Activated CD4-positive, alpha-beta T cell treated with anti-CD3 and anti-CD28 coated beads, Interleukin-2, amount 50 U/mL, for 48 hours (primary cell): Measurements from ENCODE around the gene ZNF823.
A peak's percentile ranks its signal among the peaks of the same experiment; 100 is the strongest.

Source experiments
- DNase-seq, 2 experiments: peaks; one replicate each; pipeline ENCODE4 v3.0.0-alpha.2; 2020

ZNF823 gene

GRCh38 chr19:11736696-11737095 is 2.0 kb downstream of the ZNF823 start:
- peak in 1 of 2 experiments; percentile 15 for DNase-seq

DNA sequence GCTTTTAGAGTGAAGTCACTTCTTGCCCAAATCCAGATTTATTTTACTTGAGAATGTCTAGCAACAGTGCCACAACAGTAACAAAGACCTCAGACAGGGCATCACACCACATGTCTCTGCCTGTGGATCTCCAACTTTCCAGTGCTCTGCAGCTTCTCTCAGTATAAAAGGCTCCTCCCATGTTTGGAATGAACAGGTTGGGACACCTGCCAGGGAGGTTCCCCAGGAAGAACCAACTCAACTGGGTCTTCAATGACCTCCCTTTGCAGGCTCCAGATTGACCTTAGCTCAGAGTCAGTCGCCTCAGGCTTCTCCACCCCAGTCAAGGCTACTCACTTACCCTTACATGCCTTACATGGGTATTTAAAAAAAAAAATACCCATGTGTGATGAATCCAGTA is 3.4 kb downstream of the ZNF823 start:
- no peak for DNase-seq

DNA sequence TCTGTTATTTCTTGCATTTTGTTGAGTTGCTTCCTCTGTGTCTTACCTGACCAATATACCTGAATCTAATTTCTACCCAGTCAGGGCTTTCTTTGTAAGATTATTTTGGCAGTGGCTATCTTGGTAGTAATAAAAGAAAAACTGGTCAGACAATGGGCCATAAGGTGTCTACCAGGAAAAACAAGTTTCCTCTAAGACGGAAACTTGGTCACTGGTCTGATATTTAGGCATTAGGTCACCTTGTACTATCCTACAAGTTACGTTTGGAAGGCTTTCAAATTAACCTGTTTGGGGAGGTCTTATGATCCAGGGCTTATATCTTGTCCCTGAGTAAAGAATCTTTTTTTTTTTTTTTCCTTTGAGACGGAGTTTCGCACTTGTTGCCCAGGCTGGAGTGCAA is 9.2 kb downstream of the ZNF823 start:
- DNase-seq, result no peak

- no peak for DNase-seq
These were observed 16.3 kb downstream of the ZNF823 start for GRCh38 chr19:11722414-11722813.

- no peak for DNase-seq
These were observed 17.1 kb downstream of the ZNF823 start for GRCh38 chr19:11721681-11722080.

DNA sequence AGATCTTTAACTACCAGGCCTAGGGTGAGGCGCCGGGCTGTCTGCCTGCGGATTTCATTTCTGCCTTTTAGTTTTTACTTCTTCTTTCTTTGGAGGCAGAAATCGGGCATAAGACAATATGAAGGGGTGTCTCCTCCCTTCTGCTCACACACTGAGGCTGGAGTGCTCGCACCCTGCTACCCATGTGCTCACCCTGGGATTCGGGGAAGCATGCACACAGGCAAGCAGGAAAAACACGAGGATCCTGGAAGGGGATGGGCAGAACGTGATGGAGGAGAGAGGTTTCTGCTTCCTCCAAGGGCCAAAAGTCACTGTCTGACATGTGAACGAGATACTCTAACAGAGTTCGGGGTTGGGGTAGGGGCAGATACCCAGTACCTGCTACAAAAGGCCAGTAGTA is 28.4 kb downstream of the ZNF823 start:
- DNase-seq, result no peak

DNA sequence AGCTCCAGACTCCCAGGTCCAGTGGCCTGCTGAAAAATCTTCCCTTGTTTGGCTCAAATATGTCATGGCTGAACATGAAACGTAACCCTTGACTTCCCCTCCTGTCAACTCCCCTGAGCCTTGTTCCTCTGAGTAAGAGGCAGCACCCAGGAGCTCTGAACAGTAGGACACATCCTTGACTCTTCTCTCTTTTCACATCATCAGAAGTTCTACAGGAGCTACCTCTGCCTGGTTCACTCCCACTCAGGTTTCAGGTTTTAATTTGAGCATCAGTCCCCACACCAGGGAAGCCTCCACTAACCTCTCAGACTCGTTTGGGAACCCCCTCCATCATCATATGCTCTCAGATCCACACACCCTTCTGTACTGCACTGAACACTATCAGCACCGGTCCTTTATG is 30.3 kb downstream of the ZNF823 start:
- no peak for DNase-seq

DNA sequence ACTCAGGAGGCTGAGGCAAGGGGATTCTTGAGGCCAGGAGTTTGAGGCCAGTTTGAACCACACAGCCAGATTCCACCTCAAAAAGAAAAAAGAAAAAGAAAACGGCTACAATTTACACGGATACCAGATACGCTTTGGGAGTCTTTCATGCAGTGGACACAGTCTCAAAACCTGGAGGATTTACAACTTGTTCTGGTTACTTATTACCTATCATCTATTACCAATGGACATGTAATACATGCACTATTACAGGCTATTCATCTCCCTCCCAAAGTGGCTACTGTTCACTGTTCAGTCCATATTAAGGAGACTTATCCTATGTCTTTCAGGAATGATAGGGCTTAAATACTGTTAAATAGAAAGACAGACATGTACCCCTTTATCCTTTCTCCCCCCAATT is 33.3 kb downstream of the ZNF823 start:
- DNase-seq, result no peak

DNA sequence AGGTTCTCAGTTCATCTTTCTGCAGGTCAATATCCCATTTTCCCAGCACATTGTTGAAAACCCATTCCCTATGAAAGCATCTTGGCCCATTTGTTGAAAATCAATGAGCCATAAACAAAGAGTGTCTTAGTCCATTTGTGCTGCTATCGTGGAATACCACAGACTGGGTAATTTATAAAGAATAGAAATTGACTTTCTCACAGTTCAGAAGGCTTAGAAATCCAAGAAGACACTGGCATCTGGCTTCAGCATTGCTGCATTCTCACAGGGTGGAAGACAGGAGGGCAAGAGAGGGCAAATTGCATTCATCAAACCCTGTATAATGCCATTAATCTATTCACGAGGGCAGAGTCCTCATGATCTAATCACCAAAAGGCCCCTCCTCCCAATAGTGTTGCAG is 34.1 kb downstream of the ZNF823 start:
- no peak for DNase-seq

DNA sequence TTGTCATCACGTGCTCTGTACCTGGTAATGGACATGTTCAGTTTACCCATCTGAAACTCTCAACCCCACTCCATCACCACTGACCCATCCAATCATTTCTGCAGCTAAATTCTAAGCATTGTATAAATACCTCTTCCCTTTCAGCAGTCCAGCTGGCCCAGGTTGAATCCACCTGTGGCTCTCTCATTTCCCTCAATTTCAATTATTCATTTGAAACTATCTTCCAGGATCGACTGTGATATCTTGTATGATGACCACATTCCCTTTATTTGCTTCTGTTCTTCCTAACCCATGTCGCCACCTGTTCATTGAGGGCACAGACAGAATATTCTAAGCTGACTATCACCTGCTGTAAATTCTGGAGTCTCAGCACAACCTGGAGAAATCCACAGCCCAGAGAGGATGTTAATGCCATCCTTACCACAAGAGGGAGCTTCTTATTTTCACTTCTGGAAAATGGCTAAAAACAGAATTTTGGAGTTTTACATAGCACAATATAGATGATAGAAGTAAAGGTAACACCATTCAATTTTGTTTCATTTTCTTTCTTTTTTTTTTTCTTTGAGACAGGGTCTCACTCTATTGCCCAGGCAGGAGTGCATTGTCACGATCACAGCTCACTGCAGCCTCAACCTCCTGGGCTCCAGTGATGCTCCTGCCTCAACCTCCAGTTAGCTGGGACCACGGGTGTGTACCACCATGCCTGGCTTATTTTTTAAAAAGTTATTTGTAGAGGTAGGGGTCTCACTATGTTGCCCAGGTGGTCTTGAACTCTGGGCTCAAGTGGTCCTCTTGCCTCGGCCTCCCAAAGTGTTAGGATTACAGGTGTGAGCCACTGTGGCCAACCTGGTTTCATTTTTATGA is 38.6 kb downstream of the ZNF823 start:
- no peak for DNase-seq

DNA sequence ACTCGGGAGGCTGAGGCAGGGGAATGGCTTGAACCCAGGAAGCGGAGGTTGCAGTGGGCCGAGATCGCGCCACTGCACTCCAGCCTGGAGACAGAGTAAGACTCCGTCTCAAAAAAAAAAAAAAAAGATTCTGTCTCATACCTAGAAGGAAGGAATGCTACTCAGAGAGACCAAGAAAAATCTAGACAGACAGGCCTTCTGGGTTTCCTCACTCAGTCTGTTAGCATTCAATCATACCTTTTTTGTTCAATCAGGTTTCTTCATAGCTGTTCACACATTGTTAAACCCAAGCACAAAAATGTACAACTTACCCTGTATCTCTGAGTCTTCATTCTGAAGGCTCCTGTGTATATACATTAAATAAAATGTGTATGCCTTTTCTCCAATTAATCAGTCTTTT is 40.5 kb downstream of the ZNF823 start:
- DNase-seq, result no peak

- DNase-seq, result no peak
These were observed 41.4 kb downstream of the ZNF823 start for GRCh38 chr19:11697284-11697855.

DNA sequence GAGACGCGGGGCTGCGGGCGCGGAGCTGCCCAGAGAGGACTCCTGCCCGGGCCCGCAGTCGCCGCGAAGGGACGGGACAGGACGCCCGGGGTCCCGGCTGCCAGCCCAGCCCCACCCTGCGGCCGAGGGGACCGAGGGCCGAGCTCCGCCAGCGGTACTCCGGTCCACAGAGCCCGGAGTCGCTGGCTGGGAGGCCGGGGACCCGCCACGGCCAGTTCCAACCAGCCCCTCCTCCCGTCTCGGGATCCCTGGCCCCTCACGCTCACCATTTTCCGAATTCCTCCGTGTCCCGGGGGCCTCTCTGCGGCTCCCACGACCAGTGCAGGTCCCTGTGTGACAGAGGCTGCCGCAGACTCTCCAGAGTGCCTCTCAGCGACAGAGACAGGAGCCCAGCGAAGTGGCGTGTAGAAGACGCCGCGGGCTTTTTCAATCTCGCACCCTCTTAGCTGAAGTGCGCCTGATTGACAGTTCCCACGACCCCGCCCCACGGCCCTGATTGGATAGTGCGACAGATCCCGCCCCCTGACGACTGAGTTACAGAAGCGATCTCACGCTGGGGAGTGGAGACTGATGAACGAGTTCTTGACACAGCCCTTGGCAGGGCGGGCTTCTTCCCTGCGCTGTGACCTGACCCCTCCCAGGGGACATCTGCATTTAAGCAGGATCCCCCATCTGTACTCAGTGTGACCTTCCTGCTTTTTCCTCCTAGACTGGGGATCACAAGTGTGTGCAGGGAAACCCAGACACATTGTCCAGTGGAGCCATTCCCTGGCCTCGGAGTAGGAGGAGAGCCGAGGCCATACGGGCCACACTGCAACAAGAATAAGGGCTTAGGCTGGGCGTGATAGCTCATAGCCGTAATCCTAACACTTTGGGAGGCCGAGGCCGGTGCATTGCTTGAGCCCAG is 44.0 kb downstream of the ZNF823 start:
- peak; percentile 93 to 96 for DNase-seq

DNA sequence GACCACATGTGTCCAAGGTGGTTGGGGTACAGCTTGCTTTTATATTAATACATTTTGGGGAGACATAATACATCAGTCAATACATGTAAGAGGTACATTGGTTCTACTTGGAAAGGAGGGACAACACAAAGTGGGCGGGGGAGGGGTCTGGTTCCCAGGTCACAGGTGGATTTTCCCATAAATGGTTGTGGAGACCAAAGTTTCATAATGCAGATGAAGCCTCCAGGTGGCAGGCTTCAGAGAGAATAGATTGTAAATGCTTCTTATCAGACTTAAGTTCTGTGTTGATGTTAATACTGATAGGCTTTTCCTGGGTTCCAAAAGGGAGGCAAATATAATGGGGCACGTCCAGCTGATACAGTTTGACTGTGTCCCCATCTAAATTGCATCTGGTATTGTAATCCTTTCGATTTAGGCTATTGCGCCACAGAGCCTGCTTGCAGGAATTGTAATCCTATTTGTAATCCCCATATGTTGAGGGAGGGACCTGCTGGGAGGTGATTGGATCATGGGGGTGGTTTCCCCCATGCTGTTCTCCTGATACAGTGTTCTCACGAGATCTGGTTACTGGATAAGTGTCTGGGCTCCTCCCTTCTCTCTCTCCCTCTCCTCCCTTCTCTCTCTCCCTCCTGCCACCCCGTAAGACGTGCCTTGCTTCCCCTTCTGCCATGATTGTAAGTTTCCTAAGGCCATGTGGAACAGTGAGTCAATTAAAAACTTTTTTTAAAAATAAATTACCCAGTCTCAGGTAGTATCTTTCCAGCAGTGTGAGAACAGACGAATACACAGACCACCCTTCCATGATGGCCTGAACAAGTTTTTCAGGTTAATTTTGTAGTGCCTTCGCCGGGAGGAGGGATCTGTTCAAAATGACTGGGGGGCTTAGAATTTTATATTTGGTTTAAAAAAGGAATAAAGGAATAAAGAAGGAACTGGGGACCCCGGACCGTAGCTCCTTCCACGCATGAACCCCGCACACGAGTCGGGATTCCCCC is 44.9 kb downstream of the ZNF823 start:
- DNase-seq, result no peak

- no peak for DNase-seq
These were observed 46.5 kb downstream of the ZNF823 start for GRCh38 chr19:11692127-11692790.

DNA sequence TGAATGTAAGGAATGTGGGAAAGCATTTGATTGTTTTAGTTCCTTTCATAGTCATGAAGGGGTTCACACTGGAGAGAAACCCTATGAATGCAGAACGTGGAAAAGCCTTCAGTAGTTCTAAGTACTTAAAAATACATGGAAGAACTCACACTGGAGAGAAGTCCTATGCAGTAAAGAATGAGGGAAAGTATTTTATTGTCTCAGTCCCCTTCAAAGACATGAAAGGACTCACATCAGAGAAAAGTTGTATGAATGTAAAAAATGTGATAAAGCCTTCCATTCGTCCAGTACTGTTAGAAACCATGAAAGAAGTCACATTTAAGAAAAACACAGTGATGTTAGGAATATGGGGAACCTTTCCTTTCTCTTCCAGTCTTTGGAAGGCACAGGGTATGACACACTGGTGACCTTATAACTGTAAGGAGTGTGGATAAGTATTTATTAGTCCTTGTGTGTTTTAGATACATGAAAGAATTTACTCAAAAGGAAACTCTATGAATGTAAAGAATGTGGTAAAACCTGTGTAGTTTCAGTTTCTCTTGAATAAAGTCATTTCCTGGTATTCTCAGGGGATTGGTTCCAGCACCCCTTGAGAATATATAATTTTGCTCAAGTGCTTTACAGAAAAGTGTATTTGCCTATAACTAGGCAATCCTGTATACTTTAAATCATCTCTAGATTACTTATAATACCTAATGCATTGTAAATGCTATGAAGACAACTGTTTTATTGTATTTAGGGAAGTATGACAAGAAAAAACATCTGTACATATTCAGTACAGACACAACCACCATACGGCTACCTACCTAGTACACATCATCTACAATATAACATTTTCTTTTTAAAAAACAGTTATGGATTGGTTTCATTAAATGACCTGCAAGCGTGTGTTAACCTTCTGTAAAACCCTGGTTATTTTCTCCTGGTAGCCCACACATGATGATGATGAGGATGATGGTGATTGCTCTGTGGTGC is 52.8 kb downstream of the ZNF823 start:
- no peak for DNase-seq

- no peak for DNase-seq
These were observed 53.6 kb downstream of the ZNF823 start for GRCh38 chr19:11684987-11685675.

GRCh38 chr19:11680689-11681302 is 58.0 kb downstream of the ZNF823 start:
- no peak for DNase-seq

DNA sequence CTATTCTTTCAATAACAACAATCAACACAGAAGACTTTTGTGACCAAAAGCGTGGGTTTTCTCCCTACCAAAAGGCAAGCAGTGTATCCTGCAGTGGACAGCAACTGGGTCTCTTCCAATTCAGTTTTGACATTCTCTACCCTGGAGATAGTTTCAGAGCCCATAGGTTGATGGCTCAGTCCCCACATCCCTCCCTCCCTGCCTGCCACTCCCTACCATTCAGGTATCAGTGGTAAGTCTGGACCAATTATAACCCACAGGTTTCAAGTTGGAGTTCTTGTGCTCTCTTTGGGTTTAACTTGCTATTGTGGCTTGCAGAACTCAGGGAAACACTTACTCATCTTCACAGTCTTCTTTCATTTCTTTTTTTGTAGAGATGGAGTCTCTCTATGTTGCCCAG is 60.2 kb downstream of the ZNF823 start:
- no peak for DNase-seq
